Spinal cord (tissue), 10 donors: Measurements from ENCODE around the gene HM13. TPM values are rescaled to one million over a fixed set of nuclear protein-coding genes. Genes with fewer than 3 reads are reported as not detected.
"Not testable (repeated sequence)": the region's sequence is repeated elsewhere in the genome, so short reads cannot be mapped to it uniquely, and the experiment has no call there.

ENCODE experiments used
- DNase-seq, 6 donors: peaks; one replicate each; pipeline versions ENCODE4 v3.0.0 to v3.0.0-alpha.2; 2013 to 2015; ENCODE audit warnings: low spot score in 6 of 6, low read depth in 4 of 6
- H3K27ac ChIP-seq: one replicate; pipeline ENCODE4 v1.5.1; 2013; ENCODE audit warnings: low read depth, low read length, control low read depth
- H3K27me3 ChIP-seq: one replicate; pipeline ENCODE4 v1.6.1; 2013; ENCODE audit warnings: low read length; ENCODE audit not compliant: control insufficient read depth, insufficient read depth
- H3K36me3 ChIP-seq: one replicate; pipeline ENCODE4 v1.6.1; 2013; ENCODE audit warnings: low read length; ENCODE audit not compliant: control insufficient read depth, insufficient read depth
- H3K4me1 ChIP-seq: one replicate; pipeline ENCODE4 v1.6.1; 2013; ENCODE audit warnings: low read length; ENCODE audit not compliant: control insufficient read depth, insufficient read depth
- H3K4me3 ChIP-seq: one replicate; pipeline ENCODE4 v1.5.1; 2013; ENCODE audit warnings: low read depth, low read length, control low read depth
- H3K9me3 ChIP-seq: one replicate; pipeline ENCODE4 v1.6.1; 2013; ENCODE audit warnings: low read length; ENCODE audit not compliant: control insufficient read depth, insufficient read depth
- WGBS: methylation state at CpG from one replicate; pipeline ENCODE4 v1.1.5; 2013; ENCODE audit warnings: missing lambda C conversion rate; ENCODE audit not compliant: insufficient coverage; 5-methylcytosine and 5-hydroxymethylcytosine counted together
- polyA plus RNA-seq, 2 donors: library from polyadenylated mRNA; unstranded; fragments of 120-200 nt; gene quantifications; one replicate each; pipeline ENCODE4 v1.2.1, GENCODE V29; 2013; ENCODE audit not compliant: insufficient read length in 2 of 2
- total RNA-seq, 2 donors: library from RNA; depleted of rRNA in 1 of 2; stranded (reverse); fragments of 120-200 nt in 1 of 2; fragments of >200 nt in 1 of 2; gene quantifications; one replicate each; pipeline versions ENCODE4 v1.2.3 to v1.2.4, GENCODE V29; 2013 to 2014
- donor health status: healthy.

HM13 gene
- total and polyA plus RNA-seq, 4 donors: 40.5 to 137 (median 85.0) TPM

- H3K9me3 ChIP-seq: no peaks in the 10 kb centered on the region
- peak in 2 of 6 donors; percentile 72 to 74 for DNase-seq
- no peak overlapping the region for H3K4me3 ChIP-seq
- H3K4me1 ChIP-seq: peaks cover 44% of the 10 kb centered on the region
- peak overlapping the region; percentile 74 for H3K27ac ChIP-seq
- 38% methylated on average over 7 of the region's 10 CpGs for WGBS
- H3K36me3 ChIP-seq: peaks cover 54% of the 10 kb centered on the region
- H3K27me3 ChIP-seq: no peaks in the 10 kb centered on the region
These were observed 55.1 kb downstream of the HM13 start for GRCh38 chr20:31569163-31570020.

DNA sequence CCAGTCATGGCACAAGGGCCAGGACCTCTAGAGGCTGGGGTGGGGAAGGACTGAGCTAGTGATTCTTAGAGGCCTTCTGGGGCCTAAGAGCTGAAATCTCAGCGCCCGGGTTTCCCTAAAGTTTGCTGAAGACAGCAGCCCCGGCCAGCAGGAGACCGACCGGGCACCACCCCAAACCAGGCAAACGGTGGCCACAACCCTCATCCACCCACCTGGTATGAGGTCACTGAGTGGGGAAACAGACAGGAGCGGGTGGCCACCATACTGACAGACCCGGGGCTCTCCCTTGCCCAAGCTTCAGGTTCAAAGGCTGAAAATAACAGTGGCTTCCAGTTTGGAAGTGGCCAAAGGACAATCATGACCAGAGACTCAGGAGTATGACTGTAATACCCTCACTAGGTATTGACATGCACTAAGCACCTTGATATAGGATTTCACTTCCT is 55.8 kb downstream of the HM13 start:
- Histone ChIP-seq H3K4me3 (no peak overlapping the region), H3K27me3 (no peaks in the 10 kb centered on the region), H3K36me3 (peaks cover 50% of the 10 kb centered on the region), H3K27ac (peak overlapping the region; percentile 74), H3K4me1 (peaks cover 44% of the 10 kb centered on the region), H3K9me3 (no peaks in the 10 kb centered on the region)
- DNase-seq: no peak
- WGBS: 80% methylated on average over 5 of the region's 8 CpGs

DNA sequence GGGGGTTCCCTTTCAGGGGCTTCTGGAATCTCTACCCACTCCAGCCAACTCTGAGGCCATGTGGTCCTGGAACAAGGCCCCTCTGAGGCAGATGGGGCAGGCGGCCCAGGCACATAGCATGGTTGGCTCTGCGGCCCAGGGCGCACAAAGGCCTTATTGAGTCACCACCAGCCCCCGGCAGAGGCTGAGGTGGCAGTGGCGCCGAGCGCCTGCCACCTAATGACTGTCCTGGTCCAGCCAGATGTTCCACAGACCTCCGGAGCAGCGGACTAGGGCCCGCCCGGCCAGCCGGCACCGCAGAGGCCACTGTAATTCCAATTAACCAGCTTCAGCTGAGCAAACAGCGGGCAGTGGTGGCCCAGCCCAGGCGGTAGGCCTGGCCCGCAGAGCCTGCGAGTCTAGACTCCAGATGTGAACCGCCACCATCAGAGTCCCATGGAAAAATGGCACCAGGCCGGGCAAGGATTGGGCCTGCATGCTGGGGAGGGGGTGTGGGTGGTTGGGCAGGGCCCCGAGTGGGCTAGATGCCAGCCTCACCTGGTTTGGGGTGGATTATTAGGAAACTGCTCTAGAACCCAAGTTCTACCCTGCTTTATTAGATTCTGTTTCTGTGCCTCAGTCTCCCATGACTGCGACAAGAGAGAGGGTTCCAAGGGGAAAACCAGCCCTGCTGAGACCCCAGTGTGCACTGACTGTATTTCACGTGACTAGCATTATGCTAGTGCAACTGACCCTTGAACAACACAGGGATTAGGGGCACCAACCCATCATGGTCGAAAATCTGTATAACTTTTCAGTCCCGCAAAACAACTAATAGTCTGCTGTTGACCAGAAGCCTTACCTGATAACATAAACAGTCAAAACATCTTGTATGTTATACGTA is 56.7 kb downstream of the HM13 start:
- H3K4me1 ChIP-seq: peaks cover 44% of the 10 kb centered on the region
- no peaks in the 10 kb centered on the region for H3K9me3 ChIP-seq
- peak in 3 of 6 donors; percentile 55 to 87 (median 61) for DNase-seq
- no peaks in the 10 kb centered on the region for H3K27me3 ChIP-seq
- H3K27ac ChIP-seq: peak overlapping the region; percentile 74
- no peak overlapping the region for H3K4me3 ChIP-seq
- peaks cover 45% of the 10 kb centered on the region for H3K36me3 ChIP-seq
- 35% methylated on average over 22 of the region's 25 CpGs for WGBS

- Histone ChIP-seq H3K4me1 (peaks cover 44% of the 10 kb centered on the region), H3K4me3 (peak overlapping the region; percentile 62), H3K27me3 (no peaks in the 10 kb centered on the region), H3K36me3 (peaks cover 33% of the 10 kb centered on the region), H3K27ac (peak overlapping the region; percentile 92), H3K9me3 (no peaks in the 10 kb centered on the region)
- peak in 3 of 6 donors; percentile 37 to 80 (median 78) for DNase-seq
- 14% methylated on average over 12 of the region's 17 CpGs for WGBS
These were observed 57.9 kb downstream of the HM13 start for GRCh38 chr20:31572042-31572700.

DNA sequence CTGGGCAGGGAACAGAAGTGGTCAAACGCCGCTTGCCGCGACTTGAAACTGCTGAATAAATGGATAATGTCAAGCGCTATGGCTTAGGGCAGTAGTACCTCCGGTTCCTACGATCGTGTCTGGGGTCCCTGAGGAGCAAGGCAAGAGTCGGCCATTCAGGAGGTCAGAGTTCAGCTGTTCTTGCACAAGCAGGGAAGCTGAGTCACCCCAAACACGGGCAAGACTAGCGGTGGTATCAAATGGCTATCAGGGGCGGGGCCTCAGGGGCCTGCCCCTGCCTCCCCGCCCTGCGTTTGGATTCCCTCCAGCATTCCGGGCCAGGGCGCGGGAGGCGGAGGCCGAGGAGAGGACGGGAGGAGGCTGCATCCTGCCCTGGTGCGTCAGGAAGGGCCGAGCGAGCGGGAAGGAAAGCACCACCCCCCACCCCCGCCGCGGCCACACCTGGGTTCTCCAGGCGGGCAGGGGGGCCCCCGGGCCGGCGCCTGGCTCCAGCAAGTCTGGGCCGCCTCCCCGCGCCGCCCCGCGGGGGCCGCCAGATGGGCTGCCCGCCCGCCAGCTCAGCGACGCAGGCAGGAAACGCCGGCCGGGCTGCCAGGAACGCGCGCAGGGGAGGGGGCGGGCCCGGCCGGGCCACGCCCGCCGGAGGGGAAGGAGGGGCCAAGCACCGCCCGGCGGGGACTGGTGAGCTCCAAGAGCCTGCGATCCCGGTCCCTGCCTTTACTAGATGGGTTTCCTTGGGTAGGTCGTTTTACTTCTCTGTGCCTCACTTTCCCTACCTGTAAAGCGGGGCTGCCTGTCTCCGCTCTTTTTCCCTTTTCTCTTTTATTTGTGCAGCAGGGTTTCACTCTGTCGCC is 58.7 kb downstream of the HM13 start:
- under 1% methylated on average over 60 of the region's 63 CpGs for WGBS
- Histone ChIP-seq H3K4me1 (peaks cover 44% of the 10 kb centered on the region), H3K4me3 (peak overlapping the region; percentile 62), H3K27me3 (no peaks in the 10 kb centered on the region), H3K36me3 (peaks cover 28% of the 10 kb centered on the region), H3K27ac (peak overlapping the region; percentile 92), H3K9me3 (no peaks in the 10 kb centered on the region)
- peak; percentile 69 to 96 (median 76) for DNase-seq

- H3K4me3 ChIP-seq: peak overlapping the region; percentile 50
- no peaks in the 10 kb centered on the region for H3K9me3 ChIP-seq
- no peak for DNase-seq
- WGBS: 51% methylated on average over 11 of the region's 19 CpGs
- H3K4me1 ChIP-seq: peaks cover 41% of the 10 kb centered on the region
- peak overlapping the region; percentile 85 for H3K27ac ChIP-seq
- H3K27me3 ChIP-seq: no peaks in the 10 kb centered on the region
- peaks cover 20% of the 10 kb centered on the region for H3K36me3 ChIP-seq
These were observed 59.5 kb downstream of the HM13 start for GRCh38 chr20:31573555-31574321.

GRCh38 chr20:31574986-31575385 is 60.7 kb downstream of the HM13 start:
- not testable (repeated sequence) for DNase-seq
- 96% methylated on average over 10 of the region's 10 CpGs for WGBS

DNA sequence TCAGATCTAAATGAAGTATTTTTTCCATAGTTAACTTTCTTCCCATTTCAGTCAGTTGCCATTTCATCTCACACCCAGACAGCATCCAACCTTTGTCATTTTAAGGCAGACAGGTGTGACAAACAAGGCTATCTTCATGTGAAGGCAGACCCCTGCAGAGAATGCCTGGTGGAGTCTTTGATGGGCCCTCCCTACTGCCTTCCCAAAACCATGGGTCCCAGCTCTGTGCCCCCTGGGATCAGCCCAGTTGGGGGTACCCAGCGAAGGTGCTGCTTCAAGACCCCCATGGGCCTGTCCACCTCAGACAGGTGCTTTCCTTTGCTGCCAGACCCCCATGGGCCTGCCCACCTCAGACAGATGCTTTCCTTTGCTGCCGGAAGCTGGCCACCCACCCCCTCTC is 62.5 kb downstream of the HM13 start:
- H3K27ac ChIP-seq: no peak overlapping the region
- 100% methylated on average over 1 of the region's 2 CpGs for WGBS
- no peaks in the 10 kb centered on the region for H3K36me3 ChIP-seq

More at GRCh38 chr20:31574986-31575385, 60.7 kb downstream of the HM13 start:
- not testable (repeated sequence) for H3K27ac ChIP-seq, H3K27me3 ChIP-seq, H3K9me3 ChIP-seq, H3K36me3 ChIP-seq, H3K4me3 ChIP-seq
- peaks cover 29% of the 10 kb centered on the region for H3K4me1 ChIP-seq

More for the DNA sequence above, 62.5 kb downstream of the HM13 start:
- DNase-seq: no peak
- Histone ChIP-seq H3K4me1 (peaks cover 20% of the 10 kb centered on the region), H3K9me3 (no peaks in the 10 kb centered on the region), H3K27me3 (no peaks in the 10 kb centered on the region), H3K4me3 (no peak overlapping the region)
